Measurements from ENCODE around the gene TBXAS1.

DNA sequence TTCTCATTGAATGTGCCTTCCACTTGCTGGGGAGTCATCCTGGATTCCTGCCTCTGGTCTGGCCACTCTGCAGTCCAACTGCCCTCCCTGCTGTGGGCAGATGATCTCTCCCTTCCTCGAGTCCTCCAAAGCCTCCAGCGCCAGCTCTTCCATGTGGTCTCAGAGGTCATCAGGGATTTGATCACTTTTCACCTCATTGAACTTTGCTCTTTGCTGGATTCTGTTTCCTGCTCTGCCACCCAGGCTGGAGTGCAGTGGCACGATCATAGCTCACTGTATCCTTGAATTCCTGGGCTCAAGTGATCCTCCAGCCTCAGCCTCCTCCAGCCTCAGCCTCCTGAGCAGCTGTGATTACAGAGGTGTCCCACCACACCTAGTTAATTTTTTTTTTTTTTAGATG lies 22.1 kb upstream of the TBXAS1 start:
- TF ChIP-seq ZBTB7A (tag by site-specific recombination; IDR thresholded peaks at IDR 0.05; ENCODE audit: low read depth) (no peak), ZNF600 (tag by site-specific recombination; IDR thresholded peaks at IDR 0.05) (no peak), ZNF274 (IDR thresholded peaks at IDR 0.05; ENCODE audit: low read length) (no peak), ZNF274 (tag by site-specific recombination; IDR thresholded peaks at IDR 0.05; ENCODE audit: borderline replicate concordance) (no peak), ZNF433 (tag by site-specific recombination; IDR thresholded peaks at IDR 0.05; ENCODE audit: low read depth) (no peak), HOXA7 (CRISPR knock-in tag; IDR thresholded peaks at IDR 0.05; ENCODE audit: borderline replicate concordance) (no peak), SP2 (tag by site-specific recombination; IDR thresholded peaks at IDR 0.05) (no peak)
- TF ChIP-seq, protein P1, sequence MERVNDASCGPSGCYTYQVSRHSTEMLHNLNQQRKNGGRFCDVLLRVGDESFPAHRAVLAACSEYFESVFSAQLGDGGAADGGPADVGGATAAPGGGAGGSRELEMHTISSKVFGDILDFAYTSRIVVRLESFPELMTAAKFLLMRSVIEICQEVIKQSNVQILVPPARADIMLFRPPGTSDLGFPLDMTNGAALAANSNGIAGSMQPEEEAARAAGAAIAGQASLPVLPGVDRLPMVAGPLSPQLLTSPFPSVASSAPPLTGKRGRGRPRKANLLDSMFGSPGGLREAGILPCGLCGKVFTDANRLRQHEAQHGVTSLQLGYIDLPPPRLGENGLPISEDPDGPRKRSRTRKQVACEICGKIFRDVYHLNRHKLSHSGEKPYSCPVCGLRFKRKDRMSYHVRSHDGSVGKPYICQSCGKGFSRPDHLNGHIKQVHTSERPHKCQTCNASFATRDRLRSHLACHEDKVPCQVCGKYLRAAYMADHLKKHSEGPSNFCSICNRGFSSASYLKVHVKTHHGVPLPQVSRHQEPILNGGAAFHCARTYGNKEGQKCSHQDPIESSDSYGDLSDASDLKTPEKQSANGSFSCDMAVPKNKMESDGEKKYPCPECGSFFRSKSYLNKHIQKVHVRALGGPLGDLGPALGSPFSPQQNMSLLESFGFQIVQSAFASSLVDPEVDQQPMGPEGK (tag by site-specific recombination; IDR thresholded peaks at IDR 0.05), result no peak
- TF ChIP-seq, protein P2, sequence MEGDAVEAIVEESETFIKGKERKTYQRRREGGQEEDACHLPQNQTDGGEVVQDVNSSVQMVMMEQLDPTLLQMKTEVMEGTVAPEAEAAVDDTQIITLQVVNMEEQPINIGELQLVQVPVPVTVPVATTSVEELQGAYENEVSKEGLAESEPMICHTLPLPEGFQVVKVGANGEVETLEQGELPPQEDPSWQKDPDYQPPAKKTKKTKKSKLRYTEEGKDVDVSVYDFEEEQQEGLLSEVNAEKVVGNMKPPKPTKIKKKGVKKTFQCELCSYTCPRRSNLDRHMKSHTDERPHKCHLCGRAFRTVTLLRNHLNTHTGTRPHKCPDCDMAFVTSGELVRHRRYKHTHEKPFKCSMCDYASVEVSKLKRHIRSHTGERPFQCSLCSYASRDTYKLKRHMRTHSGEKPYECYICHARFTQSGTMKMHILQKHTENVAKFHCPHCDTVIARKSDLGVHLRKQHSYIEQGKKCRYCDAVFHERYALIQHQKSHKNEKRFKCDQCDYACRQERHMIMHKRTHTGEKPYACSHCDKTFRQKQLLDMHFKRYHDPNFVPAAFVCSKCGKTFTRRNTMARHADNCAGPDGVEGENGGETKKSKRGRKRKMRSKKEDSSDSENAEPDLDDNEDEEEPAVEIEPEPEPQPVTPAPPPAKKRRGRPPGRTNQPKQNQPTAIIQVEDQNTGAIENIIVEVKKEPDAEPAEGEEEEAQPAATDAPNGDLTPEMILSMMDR (tag by site-specific recombination; IDR thresholded peaks at IDR 0.05), result no peak
- TF ChIP-seq, protein P3, sequence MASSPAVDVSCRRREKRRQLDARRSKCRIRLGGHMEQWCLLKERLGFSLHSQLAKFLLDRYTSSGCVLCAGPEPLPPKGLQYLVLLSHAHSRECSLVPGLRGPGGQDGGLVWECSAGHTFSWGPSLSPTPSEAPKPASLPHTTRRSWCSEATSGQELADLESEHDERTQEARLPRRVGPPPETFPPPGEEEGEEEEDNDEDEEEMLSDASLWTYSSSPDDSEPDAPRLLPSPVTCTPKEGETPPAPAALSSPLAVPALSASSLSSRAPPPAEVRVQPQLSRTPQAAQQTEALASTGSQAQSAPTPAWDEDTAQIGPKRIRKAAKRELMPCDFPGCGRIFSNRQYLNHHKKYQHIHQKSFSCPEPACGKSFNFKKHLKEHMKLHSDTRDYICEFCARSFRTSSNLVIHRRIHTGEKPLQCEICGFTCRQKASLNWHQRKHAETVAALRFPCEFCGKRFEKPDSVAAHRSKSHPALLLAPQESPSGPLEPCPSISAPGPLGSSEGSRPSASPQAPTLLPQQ (tag by site-specific recombination; IDR thresholded peaks at IDR 0.05), result no peak
- TF ChIP-seq, protein P4, sequence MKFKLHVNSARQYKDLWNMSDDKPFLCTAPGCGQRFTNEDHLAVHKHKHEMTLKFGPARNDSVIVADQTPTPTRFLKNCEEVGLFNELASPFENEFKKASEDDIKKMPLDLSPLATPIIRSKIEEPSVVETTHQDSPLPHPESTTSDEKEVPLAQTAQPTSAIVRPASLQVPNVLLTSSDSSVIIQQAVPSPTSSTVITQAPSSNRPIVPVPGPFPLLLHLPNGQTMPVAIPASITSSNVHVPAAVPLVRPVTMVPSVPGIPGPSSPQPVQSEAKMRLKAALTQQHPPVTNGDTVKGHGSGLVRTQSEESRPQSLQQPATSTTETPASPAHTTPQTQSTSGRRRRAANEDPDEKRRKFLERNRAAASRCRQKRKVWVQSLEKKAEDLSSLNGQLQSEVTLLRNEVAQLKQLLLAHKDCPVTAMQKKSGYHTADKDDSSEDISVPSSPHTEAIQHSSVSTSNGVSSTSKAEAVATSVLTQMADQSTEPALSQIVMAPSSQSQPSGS (tag by site-specific recombination; IDR thresholded peaks at IDR 0.05; ENCODE audit: low read depth), result no peak
